B cell (primary cell): ENCODE results near the gene TSEN15. TPM values are rescaled to one million over a fixed set of nuclear protein-coding genes. Genes with fewer than 3 reads are reported as not detected.

Experiments
- ATAC-seq: fragments of 200-7000 bp; cut with Tn5 transposase; one replicate; pipeline ENCODE4 v1.10.0; 2021; ENCODE audit warnings: low read depth, mild to moderate bottlenecking, moderate number of reproducible peaks, moderate library complexity
- CTCF ChIA-PET: fragments of 350-600 bp; sonication (Branson Sonifier 250); formaldehyde crosslinking; loops from one replicate; lab custom pipeline; 2021; ENCODE audit warnings: antibody characterized with exemption, inconsistent platforms; lab: Charles Lee
- POLR2A ChIA-PET: fragments of 350-600 bp; sonication (Branson Sonifier 250); formaldehyde crosslinking; loops from one replicate; lab custom pipeline; 2021; ENCODE audit warnings: antibody characterized with exemption; lab: Charles Lee
- DNase-seq: peaks from one replicate; pipeline ENCODE4 v3.0.0; 2013
- H2AFZ ChIP-seq: 2 replicates; pipeline ENCODE4 v1.6.1; 2012; ENCODE audit warnings: mild to moderate bottlenecking, low read depth, low read length; ENCODE audit not compliant: insufficient read depth, poor library complexity, severe bottlenecking
- H3K27ac ChIP-seq, 2 donors: 1 replicate in 1 of 2; 2 replicates in 1 of 2; pipeline ENCODE4 v1.5.1; 2012 to 2013; ENCODE audit warnings: low read length in 2 of 2, mild to moderate bottlenecking in 2 of 2, moderate library complexity in 1 of 2
- H3K27me3 ChIP-seq, 4 experiments: fragments of 200-600 bp in 1 of 4; sonication (generic) in 1 of 4; replicated peaks in 1 of 4; 1 replicate in 2 of 4; 2 replicates in 2 of 4; pipeline versions ENCODE4 v1.6.1 to v1.7.0; 2013 to 2016; ENCODE audit warnings: low read length in 3 of 4, mild to moderate bottlenecking in 2 of 4, mixed read lengths in 1 of 4, moderate library complexity in 1 of 4; ENCODE audit not compliant: insufficient read depth in 4 of 4, control insufficient read depth in 3 of 4; ENCODE audit errors: control extremely low read depth in 1 of 4
- H3K36me3 ChIP-seq, 2 experiments: replicated peaks in 1 of 2; 1 replicate in 1 of 2; 2 replicates in 1 of 2; pipeline versions ENCODE4 v1.6.1 to v1.7.1; 2013; ENCODE audit warnings: low read length in 1 of 2; ENCODE audit not compliant: insufficient read depth in 2 of 2, control insufficient read depth in 1 of 2; ENCODE audit errors: control extremely low read depth in 1 of 2, extremely low read depth in 1 of 2
- H3K4me1 ChIP-seq, 2 donors: fragments of 200-600 bp in 1 of 2; sonication (generic) in 1 of 2; 1 replicate in 1 of 2; 2 replicates in 1 of 2; pipeline versions ENCODE4 v1.5.1 to v1.6.1; 2013 to 2017; ENCODE audit warnings: low read length in 2 of 2; ENCODE audit not compliant: control insufficient read depth in 2 of 2, insufficient read depth in 2 of 2
- H3K4me2 ChIP-seq: replicated peaks from 2 replicates; pipeline ENCODE3; 2012; ENCODE audit warnings: mild to moderate bottlenecking, low read depth, low read length; ENCODE audit not compliant: poor library complexity, severe bottlenecking
- H3K4me3 ChIP-seq, 5 experiments: fragments of 200-600 bp in 1 of 5; sonication (generic) in 1 of 5; 1 replicate in 3 of 5; 2 replicates in 2 of 5; pipeline versions ENCODE4 v1.5.1 to v1.7.0; 2011 to 2016; ENCODE audit warnings: low read length in 4 of 5, mild to moderate bottlenecking in 4 of 5, low read depth in 2 of 5, control low read depth in 1 of 5, moderate library complexity in 1 of 5; ENCODE audit not compliant: insufficient read depth in 1 of 5; ENCODE audit errors: control extremely low read depth in 1 of 5, extremely low read depth in 1 of 5
- H3K79me2 ChIP-seq: fragments of 200-600 bp; sonication (generic); one replicate; pipeline ENCODE4 v1.6.0; 2016; ENCODE audit warnings: low read length; ENCODE audit not compliant: control insufficient read depth, insufficient read depth
- H3K9ac ChIP-seq: fragments of 200-600 bp; sonication (generic); 2 replicates; pipeline ENCODE4 v1.6.1; 2017; ENCODE audit warnings: mild to moderate bottlenecking, low read length, moderate library complexity
- H3K9me3 ChIP-seq, 3 donors: one replicate each; pipeline versions ENCODE4 v1.6.1 to v1.7.1; 2013; ENCODE audit warnings: low read length in 2 of 3; ENCODE audit not compliant: control insufficient read depth in 2 of 3, insufficient read depth in 1 of 3; ENCODE audit errors: control extremely low read depth in 1 of 3
- H4K20me1 ChIP-seq: 2 replicates; pipeline ENCODE4 v1.6.0; 2012; ENCODE audit warnings: mild to moderate bottlenecking, low read length; ENCODE audit not compliant: insufficient read depth, control insufficient read depth, poor library complexity, severe bottlenecking
- H3K27ac Mint-ChIP-seq: one replicate; pipeline ENCODE4 v1.8.0; 2021; ENCODE audit warnings: mixed read lengths
- H3K27me3 Mint-ChIP-seq: one replicate; pipeline ENCODE4 v1.8.0; 2021; ENCODE audit warnings: mixed read lengths
- H3K4me1 Mint-ChIP-seq: one replicate; pipeline ENCODE4 v1.8.0; 2021; ENCODE audit warnings: mixed read lengths
- H3K4me3 Mint-ChIP-seq: one replicate; pipeline ENCODE4 v1.8.0; 2021; ENCODE audit warnings: mixed read lengths
- H3K9me3 Mint-ChIP-seq: one replicate; pipeline ENCODE4 v1.8.0; 2022; ENCODE audit warnings: mixed read lengths; ENCODE audit not compliant: insufficient read depth
- CTCF ChIP-seq: fragments of 200-600 bp; IDR thresholded peaks from one replicate; pipeline ENCODE4 v1.8.0; 2022; ENCODE audit warnings: antibody characterized with exemption, mild to moderate bottlenecking
- EZH2 ChIP-seq: IDR thresholded peaks from 2 replicates; pipeline ENCODE4 v1.6.1; 2012; ENCODE audit warnings: borderline replicate concordance, low read depth, mild to moderate bottlenecking, moderate library complexity, low read length; ENCODE audit not compliant: insufficient read depth, poor library complexity, severe bottlenecking
- WGBS: methylation state at CpG from one replicate; pipeline ENCODE4 v1.1.5; 2013; ENCODE audit warnings: missing lambda C conversion rate; ENCODE audit not compliant: insufficient coverage; 5-methylcytosine and 5-hydroxymethylcytosine counted together
- intact Hi-C: fragments of 100-400 bp; cut with micrococcal nuclease; formaldehyde crosslinking; loops from one replicate; pipeline ENCODE4 v1.10.0; 2022
- polyA plus RNA-seq: library from polyadenylated mRNA; depleted of rRNA; stranded (reverse); fragments of >200 nt; gene quantifications from 2 replicates; pipeline ENCODE4 v1.2.3, GENCODE V29; 2012
- total RNA-seq, 2 donors: library from RNA; stranded (reverse); fragments of 120-200 nt in 1 of 2; gene quantifications; 1 replicate in 1 of 2; 2 replicates in 1 of 2; pipeline versions ENCODE4 v1.2.3 to v1.2.4, GENCODE V29; 2013 to 2022

Gene TSEN15
- total and polyA plus RNA-seq, 2 donors (not counting 1 experiment from before 2014, with no cell fraction given), result 15.5 to 25.2 TPM

- H3K36me3 ChIP-seq, result no peaks in the 10 kb centered on the region
- no peak overlapping the region for H3K9ac ChIP-seq
- no peak overlapping the region for H3K27ac ChIP-seq
- H3K9me3 ChIP-seq, result peaks cover 0 to 2% (median 0%) of the 10 kb centered on the region in 3 donors
- peaks cover 12% of the 10 kb centered on the region for H3K79me2 ChIP-seq
- peaks cover 15% of the 10 kb centered on the region in 2 donors for H3K4me1 ChIP-seq
- no peak overlapping the region for H3K4me2 ChIP-seq
- H2AFZ ChIP-seq, result no peak overlapping the region
- no peaks in the 10 kb centered on the region for H4K20me1 ChIP-seq
- H3K4me3 ChIP-seq, result no peak overlapping the region
- POLR2A ChIA-PET, result no interaction called here
- Mint-ChIP-seq H3K27ac (no peak overlapping the region), H3K4me1 (peaks cover 28% of the 10 kb centered on the region), H3K27me3 (peaks cover 29% of the 10 kb centered on the region), H3K9me3 (no peaks in the 10 kb centered on the region), H3K4me3 (no peak overlapping the region)
- DNase-seq, result no peak
- CTCF ChIA-PET, result no interaction called here
- intact Hi-C loops, result no loop called here
- peaks cover 0 to 9% (median 2%) of the 10 kb centered on the region in 4 experiments for H3K27me3 ChIP-seq
- WGBS, result no CpG with 5 or more reads among the region's 4 CpGs
- TF ChIP-seq EZH2 (no peak), CTCF (no peak)
- no peak for ATAC-seq
Observed at GRCh38 chr1:184048561-184049240, 2.8 kb upstream of the TSEN15 start.

- H3K4me3 Mint-ChIP-seq, result no peak overlapping the region
- CTCF ChIA-PET, result no interaction called here
Observed at GRCh38 chr1:184049291-184049690, 2.2 kb upstream of the TSEN15 start.

More at GRCh38 chr1:184049291-184049690, 2.2 kb upstream of the TSEN15 start:
- no peaks in the 10 kb centered on the region for H3K36me3 ChIP-seq
- H3K27ac Mint-ChIP-seq, result no peak overlapping the region
- H3K79me2 ChIP-seq, result peaks cover 12% of the 10 kb centered on the region
- no peak overlapping the region for H3K27ac ChIP-seq
- H3K9me3 ChIP-seq, result peaks cover 0 to 2% (median 0%) of the 10 kb centered on the region in 3 donors
- H2AFZ ChIP-seq, result no peak overlapping the region
- intact Hi-C loops, result no loop called here
- H3K9ac ChIP-seq, result no peak overlapping the region
- H4K20me1 ChIP-seq, result no peaks in the 10 kb centered on the region
- ATAC-seq, result no peak
- H3K4me2 ChIP-seq, result no peak overlapping the region
- H3K27me3 ChIP-seq, result peaks cover 0 to 9% (median 2%) of the 10 kb centered on the region in 4 experiments
- H3K4me3 ChIP-seq, result no peak overlapping the region
- no peaks in the 10 kb centered on the region for H3K9me3 Mint-ChIP-seq
- no peak for DNase-seq
- POLR2A ChIA-PET, result no interaction called here
- WGBS, result no CpG with 5 or more reads among the region's 2 CpGs
- H3K4me1 ChIP-seq, result peaks cover 15% of the 10 kb centered on the region in 2 donors
- peaks cover 28% of the 10 kb centered on the region for H3K27me3 Mint-ChIP-seq
- TF ChIP-seq EZH2, result no peak
- TF ChIP-seq CTCF, result no peak
- H3K4me1 Mint-ChIP-seq, result peaks cover 31% of the 10 kb centered on the region
